Measurements from ENCODE around the gene EIF4G3.
"Not testable (repeated sequence)": the region's sequence is repeated elsewhere in the genome, so short reads cannot be mapped to it uniquely, and the experiment has no call there.

Gene EIF4G3, protein sequence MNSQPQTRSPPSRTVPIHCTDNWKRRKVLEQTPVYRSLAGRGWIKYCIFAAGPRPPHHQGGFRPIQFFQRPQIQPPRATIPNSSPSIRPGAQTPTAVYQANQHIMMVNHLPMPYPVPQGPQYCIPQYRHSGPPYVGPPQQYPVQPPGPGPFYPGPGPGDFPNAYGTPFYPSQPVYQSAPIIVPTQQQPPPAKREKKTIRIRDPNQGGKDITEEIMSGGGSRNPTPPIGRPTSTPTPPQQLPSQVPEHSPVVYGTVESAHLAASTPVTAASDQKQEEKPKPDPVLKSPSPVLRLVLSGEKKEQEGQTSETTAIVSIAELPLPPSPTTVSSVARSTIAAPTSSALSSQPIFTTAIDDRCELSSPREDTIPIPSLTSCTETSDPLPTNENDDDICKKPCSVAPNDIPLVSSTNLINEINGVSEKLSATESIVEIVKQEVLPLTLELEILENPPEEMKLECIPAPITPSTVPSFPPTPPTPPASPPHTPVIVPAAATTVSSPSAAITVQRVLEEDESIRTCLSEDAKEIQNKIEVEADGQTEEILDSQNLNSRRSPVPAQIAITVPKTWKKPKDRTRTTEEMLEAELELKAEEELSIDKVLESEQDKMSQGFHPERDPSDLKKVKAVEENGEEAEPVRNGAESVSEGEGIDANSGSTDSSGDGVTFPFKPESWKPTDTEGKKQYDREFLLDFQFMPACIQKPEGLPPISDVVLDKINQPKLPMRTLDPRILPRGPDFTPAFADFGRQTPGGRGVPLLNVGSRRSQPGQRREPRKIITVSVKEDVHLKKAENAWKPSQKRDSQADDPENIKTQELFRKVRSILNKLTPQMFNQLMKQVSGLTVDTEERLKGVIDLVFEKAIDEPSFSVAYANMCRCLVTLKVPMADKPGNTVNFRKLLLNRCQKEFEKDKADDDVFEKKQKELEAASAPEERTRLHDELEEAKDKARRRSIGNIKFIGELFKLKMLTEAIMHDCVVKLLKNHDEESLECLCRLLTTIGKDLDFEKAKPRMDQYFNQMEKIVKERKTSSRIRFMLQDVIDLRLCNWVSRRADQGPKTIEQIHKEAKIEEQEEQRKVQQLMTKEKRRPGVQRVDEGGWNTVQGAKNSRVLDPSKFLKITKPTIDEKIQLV (N-terminal part only)

DNA sequence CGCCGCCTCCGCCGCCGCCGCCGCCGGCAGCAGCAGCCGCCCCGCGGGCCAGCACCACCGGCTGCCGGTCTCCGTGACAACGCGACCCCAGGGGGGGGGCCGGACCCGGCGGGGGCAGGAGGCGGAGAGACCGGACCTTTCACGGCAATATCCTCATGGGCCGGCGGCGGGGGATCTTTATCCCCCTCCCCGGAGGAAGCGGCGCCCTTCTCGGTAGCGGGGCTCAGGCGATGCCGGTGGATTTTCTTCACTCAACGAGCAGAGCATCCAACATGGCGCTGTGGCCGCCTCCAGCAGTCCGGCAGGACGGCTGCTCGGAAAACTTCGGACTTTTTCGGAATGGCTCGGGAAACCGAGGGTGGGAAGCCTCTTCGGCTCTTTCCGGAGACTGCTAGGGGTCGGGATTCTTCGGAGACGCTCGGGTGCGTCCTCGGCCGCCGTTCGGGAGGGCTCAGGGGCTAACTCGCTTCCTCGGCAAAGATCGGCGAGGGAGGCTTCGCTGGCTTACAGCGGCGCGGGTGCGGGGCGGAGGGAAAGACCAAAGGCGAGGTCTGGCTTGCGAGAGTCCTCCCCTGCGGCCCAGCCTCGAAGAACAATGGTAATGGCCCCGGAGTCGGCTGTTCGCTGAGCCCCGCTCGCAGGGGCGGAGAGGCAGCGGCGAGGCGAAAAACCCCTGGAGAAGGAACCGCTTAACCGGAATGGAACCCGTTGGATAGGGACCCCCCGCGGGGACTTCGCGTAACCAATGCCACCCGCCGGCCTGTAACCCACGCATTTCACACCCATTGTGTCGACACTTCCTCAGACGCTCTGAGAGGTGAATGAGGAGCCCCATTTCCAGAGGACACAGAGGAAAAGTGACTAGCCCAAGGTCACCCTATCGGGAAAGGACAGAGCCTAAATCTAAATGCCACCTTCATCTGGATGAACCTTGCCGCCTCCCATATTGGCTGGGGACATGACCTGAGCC, at the start of gene EIF4G3:
TSS of gene EIF4G3 (minus strand) at position 312 of the 970 bp plus-strand sequence. CDS start 174,155 bp downstream, outside the sequence.
- DNase-seq, result peak; percentile 98 to 99

DNA sequence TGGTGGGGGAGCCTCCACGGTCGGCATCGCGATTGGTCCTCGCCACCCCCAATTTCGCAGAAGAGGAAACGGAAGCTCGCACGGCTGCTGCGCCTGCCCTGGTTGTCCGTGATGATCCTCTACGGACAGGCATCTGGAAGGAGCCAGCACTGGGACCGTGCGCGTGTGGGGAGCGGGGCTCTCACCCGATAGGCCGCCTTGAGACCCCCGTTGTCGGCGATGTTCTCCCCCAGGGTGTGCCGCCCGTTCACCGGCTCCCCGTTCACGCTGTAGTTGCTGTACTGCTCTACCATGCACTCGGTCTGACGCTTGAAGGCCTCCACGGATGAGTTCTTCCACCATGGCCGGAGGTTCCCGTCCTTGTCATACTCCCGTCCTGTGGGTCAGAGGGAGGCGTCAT, 48.4 kb upstream of the EIF4G3 start:
- no peak for DNase-seq

DNA sequence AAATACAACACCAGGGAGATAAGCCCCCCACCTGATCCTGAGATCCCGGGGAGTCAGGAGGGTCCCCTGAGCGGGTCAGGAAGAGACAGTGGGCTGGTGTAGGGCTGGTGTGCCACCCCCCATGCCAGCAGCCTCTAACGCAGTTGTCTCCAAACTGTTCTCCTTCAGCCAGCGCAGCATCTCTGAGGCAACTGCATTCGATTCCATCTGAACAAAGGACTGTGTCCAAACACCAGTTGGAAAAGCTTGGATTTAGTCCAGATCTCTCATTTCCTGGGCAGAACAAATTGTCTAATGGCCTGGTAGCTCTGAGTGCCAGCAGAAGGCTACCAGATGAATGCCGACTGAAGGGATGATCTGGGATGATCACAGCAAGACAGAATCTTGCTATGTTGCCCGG, 44.1 kb upstream of the EIF4G3 start:
- DNase-seq, result no peak

DNA sequence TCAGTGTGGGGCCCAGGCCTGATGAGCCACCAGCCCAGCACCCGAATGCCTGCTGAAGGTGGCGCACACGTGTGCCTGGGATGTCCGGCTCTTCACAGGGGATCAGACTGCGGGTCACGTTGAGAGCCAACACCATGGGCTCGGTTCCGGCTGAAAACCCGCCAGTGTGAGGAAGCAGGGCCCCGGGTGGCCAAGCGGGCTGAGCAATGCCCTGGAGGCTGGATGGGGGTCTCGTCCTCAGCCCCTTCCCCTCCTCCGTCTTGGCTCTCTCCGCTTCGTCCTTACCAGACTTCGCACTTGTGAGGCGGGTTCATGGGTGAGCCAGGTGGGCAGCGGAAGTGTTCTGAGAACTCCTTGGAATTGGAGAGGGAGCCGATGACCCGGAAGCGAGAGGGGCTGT, 43.0 kb upstream of the EIF4G3 start:
- no peak for DNase-seq

DNA sequence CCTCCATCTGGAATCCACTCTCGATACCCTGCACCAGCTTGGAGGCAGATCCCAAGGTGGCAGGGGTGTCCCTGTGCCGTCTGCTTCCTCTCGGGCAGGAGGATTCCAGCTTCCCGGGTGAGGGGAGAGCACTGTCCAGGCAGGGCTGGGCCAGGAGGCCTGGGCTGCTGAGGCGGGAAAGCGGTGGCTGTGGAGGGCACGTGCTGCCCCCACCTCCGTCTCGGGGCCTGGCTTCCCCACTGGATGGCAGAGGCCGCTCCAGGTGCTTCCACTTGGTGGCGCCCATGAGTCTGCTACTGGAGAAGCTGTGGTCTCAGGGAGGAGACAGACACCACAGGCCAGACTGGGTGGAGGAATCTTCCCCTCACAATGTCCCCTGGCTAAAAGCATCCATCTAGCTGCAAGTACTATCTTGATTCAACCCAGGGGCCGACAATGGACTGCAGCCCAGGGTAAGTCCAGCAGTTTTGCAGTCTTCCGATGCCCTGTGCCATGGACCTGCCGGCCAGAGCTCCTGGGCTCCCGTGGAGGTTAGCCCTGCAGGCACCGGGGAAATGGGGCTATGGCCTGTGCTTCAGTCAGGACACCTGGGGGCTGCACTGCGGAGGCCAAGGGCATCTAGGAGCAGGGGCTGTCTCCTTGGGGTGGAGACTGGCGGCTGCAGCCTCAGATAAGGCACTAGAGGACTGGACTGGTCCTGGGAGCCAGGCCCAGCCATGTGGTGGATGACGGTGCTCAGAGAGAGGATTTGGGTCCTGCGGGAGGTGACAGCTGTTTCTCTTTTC, 41.3 kb upstream of the EIF4G3 start:
- DNase-seq, result peak in 1 of 2 donors; percentile 23

DNA sequence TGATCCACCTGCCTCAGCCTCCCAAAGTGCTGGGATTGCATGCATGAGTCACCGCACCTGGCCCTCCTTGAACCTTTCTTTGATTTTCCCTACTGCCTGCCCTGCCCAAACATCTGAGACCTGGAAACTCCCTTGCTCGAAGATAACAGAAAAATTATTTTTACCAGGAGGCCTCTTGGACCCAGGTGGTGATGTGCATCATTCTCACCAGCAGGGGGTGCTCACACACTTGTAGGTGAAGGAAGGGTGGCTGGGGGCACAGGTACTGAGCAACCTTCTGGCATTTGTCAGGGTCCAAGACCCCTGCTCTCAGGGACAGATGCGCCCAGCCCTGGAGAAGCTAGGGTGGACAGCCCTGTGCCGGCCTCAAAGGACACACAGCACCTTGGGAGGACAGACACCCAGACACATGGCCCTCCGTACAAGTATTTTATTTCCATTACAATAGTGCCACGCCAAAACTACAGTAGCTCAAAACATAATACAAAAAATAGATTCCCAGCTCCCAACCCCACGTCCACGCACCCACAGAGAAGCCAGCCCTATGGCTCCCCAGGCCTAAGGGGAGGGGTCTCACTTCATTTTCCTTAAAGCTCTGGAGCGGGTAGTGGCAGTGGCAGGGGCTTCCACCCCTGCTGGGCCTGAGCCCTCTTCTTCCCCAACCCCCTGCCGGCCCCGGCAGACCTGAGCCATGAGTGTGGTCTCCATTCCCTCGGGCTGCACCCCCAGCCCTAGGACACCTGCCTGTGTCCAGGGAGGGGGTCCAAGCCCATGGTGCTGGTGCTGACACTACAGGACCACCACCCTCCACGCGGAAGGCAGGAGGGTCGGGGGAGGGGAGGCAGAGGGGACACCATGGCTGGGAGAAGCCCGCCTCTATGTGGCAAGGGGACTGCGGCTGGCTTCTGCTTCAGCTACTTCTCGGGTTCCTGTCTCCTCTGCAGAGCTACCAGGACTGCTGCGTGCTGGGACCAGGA, 40.4 kb upstream of the EIF4G3 start:
- peak; percentile 66 to 70 for DNase-seq

DNA sequence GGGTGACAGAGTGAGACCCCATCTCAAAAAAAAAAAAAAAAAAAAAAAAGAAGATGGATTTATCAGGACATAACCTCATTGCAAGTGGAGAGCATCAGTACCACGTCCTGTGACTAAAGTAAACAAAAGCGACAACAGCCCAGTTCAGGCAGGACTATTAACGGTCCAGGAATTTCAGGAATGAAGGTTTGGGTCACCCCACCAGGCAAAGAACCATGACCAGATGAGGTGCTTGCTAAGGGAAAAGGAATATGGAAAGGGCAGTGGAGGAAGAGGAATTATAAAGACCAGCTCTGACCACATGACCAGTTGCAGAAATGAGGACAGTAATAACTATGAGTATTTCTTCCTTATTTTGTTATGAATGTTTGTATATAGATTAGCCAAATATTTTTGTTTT, 35.4 kb upstream of the EIF4G3 start:
- DNase-seq, result no peak

DNA sequence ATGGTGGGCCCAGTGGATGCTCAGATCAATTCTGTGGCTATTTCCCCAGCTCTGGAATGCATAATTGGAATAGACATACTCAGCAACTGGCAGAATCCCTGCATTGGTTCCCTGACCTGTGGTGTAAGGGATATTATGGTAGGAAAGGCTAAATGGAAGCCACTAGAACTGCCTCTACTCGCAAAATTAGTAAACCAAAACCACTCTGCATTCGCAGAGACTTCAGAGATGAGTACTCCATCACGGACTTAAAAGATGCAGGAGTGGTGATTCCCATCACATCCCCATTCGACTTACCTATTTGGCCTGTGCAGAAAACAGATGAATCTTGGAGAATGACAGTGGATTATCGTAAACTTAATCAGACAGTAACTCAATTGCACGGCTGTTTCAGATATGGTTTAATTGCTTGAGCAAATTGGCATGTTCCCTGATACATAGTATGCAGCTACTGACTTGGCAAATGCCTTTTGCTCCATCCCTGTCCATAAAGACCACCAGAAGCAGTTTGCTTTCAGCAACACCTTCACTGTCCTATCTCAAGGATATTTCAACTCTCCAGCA, 31.5 kb upstream of the EIF4G3 start:
- DNase-seq, result not testable (repeated sequence)

DNA sequence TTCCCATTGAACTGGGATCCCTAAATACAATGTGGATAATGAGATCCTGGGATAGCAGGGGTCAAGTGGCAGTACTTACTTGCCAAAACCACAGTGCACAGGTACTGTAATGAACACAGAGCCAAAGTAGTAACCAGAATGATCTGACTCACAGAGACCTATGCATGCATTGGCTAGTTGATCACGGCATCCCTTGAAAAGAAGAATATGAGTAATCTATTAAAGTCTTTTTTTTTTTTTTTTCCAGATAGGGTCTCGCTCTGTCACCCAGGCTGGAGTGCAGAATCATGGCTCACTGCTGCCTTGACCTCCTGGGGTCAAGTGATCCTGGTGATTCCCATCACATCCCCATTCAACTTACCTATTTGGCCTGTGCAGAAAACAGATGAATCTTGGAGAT, 29.4 kb upstream of the EIF4G3 start:
- no peak for DNase-seq

DNA sequence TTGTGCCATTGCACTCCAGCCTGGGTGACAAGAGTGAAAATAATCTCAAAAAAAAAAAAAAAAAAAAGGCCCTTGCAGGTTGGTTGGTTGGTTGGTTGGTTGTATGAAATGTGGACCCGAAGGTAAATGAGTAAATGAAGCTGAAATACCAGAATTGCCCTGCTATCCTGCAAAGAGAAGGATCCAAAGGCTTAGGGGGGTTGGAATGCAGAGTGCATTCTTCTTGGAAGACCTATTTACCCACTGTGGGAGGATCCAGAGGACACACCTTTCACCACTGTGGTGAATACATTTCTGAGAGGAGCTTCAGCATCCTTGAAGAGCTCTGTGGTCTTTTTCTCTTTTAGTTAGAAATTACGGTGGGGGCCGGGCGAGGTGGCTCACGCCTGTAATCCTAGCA, 28.7 kb upstream of the EIF4G3 start:
- no peak for DNase-seq

DNA sequence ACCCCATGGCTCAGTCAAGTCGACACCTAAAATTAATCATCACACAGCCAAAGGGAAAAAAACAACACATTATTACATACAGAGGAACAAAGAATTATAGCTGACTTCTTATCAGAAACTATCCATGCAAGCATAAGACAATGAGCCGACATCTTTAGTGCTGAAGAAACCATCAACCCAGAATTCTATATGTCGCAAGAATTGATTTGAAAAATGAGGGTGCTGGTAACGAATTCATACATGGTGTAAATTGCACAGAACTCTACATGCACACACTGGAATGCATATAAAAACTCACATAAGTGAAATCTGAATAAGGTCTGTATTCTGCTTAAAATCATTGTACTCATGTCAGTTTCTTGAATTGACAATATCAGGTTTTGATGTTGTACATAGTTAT, 25.0 kb upstream of the EIF4G3 start:
- DNase-seq, result no peak

DNA sequence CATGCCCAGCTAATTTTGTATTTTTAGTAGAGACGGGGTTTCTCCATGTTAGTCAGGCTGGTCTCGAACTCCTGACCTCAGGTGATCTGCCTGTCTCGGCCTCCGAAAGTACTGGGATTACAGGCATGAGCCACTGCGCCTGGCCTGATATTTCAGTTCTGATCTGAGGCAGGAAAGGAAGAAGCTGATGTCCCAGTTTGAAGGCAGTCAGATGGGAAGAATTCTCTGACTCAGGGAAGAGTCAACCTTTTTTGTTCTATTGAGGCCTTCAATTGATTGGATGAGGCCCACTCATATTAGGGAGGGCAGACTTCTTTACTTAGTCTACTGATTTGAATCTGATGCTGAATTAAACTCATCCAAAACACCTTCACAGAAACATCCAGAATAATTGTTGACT, 24.5 kb upstream of the EIF4G3 start:
- not testable (repeated sequence) for DNase-seq

DNA sequence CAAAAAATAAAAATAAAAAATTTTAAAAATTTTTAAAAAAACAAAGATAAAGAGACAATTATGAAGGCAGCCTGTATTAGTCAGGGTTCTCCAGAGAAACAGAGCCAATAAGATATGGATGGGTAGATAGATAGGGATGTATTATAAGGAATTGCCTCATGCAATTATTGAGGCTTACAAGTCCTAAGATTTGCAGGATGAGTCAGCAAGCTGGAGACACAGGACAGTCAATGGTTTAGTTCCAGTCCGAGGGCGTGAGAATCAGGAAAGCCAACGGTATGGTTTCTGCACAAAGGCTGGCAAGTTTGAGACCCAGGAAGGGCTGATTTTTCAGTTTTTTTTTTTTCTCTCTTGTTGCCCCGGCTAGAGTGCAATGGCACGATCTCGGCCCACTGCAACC, 24.1 kb upstream of the EIF4G3 start:
- DNase-seq, result no peak

DNA sequence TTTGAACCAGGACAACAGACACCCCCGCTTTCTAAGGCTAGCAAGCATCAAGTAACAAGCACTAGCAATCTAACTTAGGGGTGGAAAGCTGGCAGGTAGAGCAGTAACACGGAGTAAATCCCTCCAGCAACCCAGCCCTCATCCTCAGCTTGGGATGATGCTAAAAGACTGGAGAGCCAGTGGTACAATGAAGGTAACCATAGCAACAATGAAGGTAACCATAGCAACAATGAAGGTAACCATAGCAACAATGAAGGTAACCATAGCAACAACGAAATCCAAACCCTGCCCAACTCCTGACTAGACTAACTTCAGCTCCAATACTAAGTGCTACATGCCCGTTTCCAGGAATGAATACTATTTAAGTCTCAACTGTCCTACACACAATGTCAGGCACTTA, 22.2 kb upstream of the EIF4G3 start:
- DNase-seq, result no peak

DNA sequence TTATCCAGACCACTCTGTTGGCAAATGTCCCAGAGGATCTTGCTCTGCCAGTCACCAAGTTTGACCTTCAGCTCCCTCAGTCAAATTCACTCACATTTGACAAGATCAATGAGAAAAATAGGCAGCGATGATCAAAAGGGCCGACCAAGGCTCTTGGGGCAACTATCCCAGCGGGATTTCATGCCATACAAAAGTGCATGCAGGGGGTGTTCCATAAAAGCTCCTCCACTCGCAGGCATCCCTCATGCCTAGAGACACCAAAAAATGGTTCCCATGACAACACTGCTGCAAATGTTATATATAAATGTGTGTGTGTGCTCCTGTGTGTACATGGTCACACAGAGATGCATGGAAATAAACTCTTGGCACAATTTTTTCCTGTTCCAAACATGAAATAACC, 16.2 kb upstream of the EIF4G3 start:
- DNase-seq, result no peak

DNA sequence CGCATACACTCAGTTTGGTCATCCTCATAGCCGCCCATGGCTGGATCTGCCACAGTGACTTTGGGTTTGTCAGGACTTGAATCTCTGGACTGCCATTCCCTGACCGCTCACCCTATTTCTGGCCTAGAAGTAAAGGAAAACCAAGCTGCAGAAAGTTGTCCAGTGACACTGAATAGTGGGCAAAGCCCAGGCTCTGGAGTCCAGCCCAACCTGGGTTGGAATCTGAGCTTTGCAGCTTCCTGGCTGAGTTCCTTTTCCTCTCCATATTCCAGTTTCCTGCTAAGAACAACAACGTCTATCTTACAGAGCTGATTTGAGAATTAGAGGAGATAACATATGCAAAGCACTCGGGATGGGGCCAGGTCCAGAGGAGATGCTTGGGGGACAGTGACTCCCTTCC, 15.6 kb upstream of the EIF4G3 start:
- DNase-seq, result no peak

DNA sequence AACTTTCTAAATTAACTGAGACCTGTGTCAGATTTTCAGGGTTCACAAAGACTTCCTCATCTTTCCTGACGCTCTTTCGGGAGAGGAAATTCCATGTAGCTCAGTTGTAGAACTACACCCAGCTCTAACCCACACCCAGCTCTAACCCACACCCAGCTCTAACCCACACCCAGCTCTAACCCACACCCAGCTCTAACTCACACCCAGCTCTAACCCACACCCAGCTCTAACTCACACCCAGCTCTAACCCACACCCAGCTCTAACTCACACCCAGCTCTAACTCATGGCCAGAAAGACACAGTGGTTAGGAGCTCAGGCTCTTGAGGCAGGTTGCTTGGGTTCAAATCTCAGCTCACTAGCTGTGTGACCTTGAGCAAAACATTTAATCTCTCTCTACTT, 14.1 kb upstream of the EIF4G3 start:
- not testable (repeated sequence) for DNase-seq

DNA sequence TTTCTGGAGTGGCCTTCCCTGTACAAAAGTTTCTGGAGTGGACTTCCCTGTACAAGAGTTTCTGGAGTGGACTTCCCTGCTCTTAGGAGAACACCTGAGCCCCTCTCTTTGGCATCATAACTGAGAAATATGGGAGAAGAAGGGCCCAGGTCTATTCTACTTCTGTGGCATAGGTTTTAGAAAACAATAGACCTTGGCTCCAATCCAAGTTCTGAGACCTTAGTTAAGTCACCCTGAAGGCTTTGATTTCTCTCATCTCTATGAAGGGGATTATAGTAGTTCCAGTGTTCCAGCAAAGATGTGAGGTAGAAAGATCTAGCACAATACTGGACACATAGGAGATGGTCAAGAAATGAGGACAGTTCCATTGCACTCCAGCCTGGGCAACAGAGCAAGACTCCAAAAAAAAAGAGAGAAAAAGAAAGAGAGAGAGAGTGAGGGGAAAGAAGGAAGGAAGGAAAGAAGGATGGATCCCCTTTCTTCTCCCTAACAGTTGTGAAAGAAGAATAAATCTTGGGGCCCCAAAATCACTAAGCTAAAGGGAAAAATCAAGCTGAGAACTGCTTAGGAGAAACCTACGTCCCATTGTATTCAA, 13.3 kb upstream of the EIF4G3 start:
- no peak for DNase-seq

DNA sequence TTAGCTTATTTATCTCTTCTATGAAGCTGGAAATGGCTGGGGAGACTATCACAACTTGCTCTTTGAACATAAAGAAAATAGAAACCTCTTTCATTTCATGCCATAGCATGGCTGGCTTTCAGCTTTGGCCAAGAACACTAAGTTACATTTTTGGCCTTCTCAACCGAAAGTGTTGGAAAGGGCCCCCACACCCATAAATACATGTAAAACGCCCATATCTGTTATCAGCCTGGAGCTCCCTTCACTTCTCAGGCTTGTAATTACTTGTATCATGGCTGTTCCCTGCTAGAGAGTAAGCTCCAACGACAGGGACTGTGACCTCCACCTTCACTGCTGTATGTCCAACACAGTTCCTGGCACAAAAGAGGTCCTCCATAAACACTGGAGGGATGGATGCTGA, 12.7 kb upstream of the EIF4G3 start:
- DNase-seq, result no peak
